ENCODE data around the gene RAMAC.
"Not testable (repeated sequence)": the region's sequence is repeated elsewhere in the genome, so short reads cannot be mapped to it uniquely, and the experiment has no call there.

RAMAC gene

GRCh38 chr15:83014205-83014653 is 28.2 kb downstream of the RAMAC start:
- DNase-seq (ENCODE audit: low spot score) = no peak

GRCh38 chr15:83015361-83015760 is 29.4 kb downstream of the RAMAC start:
- no peak for DNase-seq (ENCODE audit: low spot score)

- no peak for DNase-seq (ENCODE audit: low spot score)
These were observed 30.9 kb downstream of the RAMAC start for GRCh38 chr15:83016906-83017305.

- no peak for DNase-seq (ENCODE audit: low spot score)
These were observed 32.4 kb downstream of the RAMAC start for GRCh38 chr15:83018436-83018835.

- no peak for DNase-seq (ENCODE audit: low spot score)
These were observed 44.0 kb downstream of the RAMAC start for GRCh38 chr15:83030021-83030420.

- not testable (repeated sequence) for DNase-seq (ENCODE audit: low spot score)
These were observed 45.2 kb downstream of the RAMAC start for GRCh38 chr15:83031234-83031633.

- DNase-seq (ENCODE audit: low spot score) = no peak
These were observed 50.2 kb downstream of the RAMAC start for GRCh38 chr15:83036253-83036652.

- DNase-seq (ENCODE audit: low spot score) = no peak
These were observed 53.2 kb downstream of the RAMAC start for GRCh38 chr15:83039206-83039605.
